H4 (cell line): ENCODE measurements around the gene TPSD1. TPM values are rescaled to one million over a fixed set of nuclear protein-coding genes. Genes with fewer than 3 reads are reported as not detected.
A peak's percentile ranks its signal among the peaks of the same experiment; 100 is the strongest.
"Not testable (repeated sequence)": the region's sequence is repeated elsewhere in the genome, so short reads cannot be mapped to it uniquely, and the experiment has no call there.

Experiments
- DNase-seq: peaks from one replicate; pipeline ENCODE4 v3.0.0-alpha.2; 2015; ENCODE audit warnings: low spot score
- total RNA-seq: library from RNA; depleted of rRNA; stranded (reverse); fragments of >200 nt; shearing (Covaris generic); gene quantifications from 2 replicates; pipeline ENCODE4 v1.2.3, GENCODE V29; 2014

The TPSD1 gene
- total RNA-seq, 1 experiment from 2014 or later = not detected

DNA sequence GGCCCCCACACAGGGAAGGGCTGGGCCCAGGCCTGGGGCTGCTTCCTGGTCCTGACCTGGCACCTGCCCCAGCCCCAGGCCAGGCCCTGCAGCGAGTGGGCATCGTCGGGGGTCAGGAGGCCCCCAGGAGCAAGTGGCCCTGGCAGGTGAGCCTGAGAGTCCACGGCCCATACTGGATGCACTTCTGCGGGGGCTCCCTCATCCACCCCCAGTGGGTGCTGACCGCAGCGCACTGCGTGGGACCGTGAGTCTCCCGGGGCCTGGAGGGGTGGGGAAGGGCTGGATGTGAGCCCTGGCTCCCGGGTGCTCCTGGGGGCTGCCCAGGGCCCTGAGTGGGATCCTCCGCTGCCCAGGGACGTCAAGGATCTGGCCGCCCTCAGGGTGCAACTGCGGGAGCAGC, 14.8 kb upstream of the TPSD1 start:
- not testable (repeated sequence) for DNase-seq

DNA sequence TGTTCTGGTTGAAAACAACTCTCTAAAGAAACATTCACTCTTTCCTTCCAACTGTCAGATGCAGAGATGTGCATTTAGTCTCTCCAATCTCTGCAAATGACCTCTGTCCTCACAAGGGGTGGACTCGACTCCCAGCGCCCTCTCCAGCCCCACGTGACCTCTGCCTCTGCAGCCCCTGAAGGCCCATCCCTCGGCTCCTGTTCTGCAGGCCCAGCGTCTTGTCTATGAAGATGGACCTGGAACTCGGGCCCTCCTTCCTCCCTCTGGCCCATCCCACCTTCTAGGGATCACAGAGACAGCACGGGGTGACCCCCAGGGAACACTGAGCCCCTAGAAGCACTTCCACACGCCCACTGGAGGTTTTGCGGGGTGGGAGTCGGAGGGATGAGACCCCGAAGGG, 12.5 kb upstream of the TPSD1 start:
- not testable (repeated sequence) for DNase-seq

DNA sequence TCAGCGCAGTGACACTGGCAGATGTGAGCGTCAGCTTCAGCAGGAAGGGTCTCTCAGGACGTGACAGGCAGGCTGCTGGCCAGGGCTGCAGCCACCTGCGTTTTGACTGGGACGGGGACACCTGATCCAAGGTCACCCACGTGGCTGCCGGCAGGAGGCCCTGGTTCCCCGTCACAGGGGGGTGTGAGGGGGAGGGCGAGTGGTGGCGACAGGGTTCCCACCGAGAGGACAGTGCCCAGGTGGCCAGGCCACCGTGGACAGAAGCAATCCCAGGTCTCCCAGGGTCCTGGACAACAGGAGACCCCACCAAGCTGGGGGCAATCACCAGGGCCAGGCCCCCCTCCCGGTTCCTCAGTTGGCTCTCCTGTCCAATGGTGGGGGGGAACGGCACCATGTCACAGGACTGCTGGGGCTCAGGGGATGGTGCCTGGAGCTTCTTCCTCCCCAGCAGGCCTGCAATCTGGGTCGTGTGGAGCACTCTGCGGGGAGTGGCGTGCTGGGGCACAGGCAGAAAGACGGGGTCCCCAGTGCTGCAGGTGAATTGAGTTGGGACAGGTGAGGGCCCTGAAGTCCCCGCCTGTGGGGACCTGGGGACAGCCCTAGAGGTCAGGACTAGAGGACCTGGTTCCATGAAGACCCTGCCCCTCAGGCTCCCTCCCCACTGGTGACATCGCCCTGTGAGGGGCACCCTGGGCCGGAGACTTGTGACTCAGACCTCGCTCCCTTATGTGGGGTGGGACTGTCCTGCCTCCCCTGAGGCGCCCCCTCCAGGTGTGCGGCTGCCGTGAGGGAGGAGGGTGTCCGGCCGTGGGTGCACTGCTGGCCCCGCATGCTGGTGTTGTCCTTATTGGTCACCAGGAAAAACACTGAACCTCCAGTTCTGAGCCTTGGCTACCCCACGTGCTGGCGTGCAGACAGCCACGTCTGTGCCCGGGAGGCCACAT, 11.7 kb upstream of the TPSD1 start:
- not testable (repeated sequence) for DNase-seq

DNA sequence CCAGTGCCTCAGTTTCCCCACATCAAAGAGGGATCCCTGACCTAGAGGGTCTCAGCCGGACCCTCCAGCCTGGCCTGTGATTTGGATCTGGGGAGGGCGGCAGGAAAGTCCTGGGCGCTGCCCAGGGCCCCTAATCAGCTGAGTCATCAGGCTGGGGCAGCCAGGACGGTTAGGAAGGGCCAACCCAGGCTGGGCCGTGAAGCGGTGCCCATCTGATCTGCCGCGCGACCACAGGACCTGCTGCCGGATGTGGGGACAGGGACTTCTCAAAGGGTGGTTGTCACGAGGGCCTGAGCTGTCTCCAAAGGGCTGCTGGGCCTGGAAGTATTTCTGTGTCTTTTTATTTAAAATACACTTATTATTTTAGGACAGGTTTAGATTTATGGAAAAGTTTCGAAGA, 11.0 kb upstream of the TPSD1 start:
- DNase-seq = peak; percentile 38

DNA sequence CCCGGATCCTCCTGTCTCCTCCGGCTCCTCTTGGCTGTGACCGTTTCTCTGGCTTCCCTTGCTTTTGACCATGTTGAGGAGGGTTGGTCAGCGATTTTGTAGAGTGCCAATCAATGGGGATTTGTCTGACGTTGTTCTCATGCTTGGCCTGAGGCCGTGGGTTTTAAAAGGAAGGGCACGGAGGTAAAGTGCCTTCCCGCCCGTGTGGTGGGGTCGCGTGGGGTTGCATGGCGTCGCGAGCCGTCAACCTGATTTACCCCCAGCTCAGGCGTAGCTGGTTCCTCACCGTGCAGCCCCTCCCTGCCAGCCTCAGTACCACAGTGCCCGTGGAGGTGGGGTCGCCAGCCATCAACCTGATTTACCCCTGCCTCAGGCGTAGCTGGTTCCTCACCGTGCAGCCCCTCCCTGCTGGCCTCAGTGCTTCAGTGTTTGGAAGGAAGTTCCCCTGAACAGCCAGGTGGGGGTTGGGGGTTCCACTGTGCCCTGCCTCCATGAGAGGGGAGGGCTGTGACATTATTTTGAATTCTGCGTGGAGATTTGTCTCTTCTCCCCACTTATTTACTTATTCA, 10.3 kb upstream of the TPSD1 start:
- no peak for DNase-seq

DNA sequence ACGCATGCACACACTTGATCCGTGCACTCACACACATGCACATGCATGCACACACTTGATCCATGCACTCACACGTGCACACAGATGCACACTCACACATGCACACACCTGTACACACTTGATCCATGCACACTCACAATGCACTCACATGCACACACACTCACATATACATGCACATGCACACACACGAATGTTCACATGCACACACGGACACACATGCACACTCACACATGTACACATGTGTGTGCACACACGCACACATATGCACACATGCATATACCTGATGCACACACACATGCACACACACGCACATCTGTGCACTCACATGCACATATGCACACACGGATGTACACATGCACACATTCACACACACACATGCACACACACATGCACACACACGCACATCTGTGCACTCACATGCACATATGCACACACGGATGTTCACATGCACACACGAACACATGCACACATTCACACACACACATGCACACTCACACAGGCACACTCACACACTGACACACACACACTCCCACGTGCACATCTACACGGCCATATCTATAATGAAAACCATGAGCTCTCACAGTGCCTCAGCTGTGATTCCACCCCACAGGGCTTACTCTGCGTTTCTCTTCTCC, 7.8 kb upstream of the TPSD1 start:
- DNase-seq = not testable (repeated sequence)

DNA sequence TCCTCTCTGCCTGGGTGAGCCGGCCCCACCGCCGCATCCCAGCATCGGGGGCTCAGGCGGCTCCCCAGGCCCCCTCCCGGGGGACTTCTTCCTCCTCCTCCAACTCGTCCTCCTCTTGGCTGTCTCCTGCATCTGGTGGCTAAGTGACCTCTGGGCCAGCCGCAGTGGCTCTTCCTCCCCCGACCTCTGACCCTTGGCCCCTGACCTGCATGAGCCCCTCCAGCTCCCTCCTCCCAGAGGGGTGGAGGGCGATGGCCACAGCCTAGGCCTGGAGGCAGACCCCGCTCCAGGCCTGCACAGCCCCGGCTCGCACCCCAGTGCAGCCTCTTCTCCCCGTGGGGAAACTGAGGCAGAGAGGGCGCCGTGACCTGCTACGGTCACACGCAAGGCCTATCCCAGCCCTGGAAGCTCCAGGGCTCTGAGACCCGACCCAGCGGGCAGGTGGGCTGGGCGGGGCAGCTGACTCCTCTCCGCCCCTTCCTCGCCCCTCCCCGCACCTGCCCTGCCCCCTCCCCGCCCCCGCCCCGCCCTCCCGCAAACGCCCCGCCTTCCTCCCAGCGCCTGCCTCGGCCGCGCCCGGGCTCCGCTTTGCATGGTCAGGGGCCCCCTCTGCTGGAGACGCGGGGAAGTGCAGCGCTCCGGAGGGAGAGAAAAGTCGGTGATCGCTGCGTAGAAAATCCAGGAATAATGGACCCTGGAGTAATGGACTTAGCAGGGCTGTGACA, 6.7 kb upstream of the TPSD1 start:
- DNase-seq = not testable (repeated sequence)

DNA sequence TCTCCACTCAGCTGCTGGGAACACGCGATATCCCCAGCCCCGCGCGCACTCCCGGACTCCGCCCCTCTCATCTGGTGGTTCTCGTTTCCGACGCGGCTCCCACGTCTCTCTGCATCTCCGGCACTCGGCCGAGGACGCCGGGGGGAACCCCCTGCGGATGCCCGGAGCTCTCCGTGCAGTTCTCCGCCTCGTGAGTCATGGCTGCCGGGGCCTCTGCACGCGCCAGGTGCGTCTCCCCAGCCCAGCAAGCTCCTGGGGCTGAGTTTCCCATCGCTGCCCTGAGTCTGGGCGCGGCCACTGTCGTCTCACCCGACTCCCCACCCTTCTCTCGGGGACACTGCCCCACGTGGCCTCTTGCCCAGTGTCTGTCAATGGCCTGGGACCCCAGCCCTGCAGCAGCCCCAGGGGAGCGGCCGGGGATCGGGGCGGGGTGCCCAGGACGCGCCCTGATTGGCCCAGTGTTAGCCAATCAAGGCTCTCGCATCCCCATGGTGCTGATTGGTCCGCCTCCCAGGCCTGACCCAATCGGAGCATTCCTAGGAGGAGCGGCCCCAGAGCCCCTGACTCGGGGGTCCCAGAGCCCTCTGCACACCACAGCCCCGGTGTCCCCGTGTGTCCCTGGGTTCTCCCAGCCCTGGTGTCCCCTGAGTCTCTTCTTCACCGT, 2.0 kb upstream of the TPSD1 start:
- DNase-seq = not testable (repeated sequence)

DNA sequence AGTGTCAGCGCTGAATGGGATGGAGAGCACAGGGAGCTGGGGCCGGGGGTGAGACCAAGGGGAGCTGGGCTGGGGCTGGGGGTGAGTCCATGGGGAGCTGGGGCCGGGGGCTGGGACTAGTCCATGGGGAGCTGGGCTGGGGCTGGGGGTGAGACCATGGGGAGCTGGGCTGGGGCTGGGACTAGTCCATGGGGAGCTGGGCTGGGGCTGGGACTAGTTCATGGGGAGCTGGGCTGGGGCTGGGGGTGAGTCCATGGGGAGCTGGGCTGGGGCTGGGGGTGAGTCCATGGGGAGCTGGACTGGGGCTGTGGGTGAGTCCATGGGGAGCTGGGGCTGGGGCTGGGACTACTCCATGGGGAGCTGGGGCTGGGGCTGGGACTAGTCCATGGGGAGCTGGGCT, 1.0 kb upstream of the TPSD1 start:
- DNase-seq = not testable (repeated sequence)

DNA sequence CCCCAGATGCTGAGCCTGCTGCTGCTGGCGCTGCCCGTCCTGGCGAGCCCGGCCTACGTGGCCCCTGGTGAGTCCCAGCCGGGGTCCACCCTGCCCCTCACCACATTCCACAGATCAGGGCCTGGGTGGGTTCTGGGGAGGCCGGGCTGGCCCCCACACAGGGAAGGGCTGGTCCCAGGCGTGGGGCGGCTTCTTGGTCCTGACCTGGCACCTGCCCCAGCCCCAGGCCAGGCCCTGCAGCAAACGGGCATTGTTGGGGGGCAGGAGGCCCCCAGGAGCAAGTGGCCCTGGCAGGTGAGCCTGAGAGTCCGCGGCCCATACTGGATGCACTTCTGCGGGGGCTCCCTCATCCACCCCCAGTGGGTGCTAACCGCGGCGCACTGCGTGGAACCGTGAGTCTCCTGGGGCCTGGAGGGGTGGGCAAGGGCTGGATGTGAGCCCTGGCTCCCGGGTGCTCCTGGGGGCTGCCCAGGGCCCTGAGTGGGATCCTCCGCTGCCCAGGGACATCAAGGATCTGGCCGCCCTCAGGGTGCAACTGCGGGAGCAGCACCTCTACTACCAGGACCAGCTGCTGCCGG, 516 bp downstream of the TPSD1 start:
- not testable (repeated sequence) for DNase-seq

DNA sequence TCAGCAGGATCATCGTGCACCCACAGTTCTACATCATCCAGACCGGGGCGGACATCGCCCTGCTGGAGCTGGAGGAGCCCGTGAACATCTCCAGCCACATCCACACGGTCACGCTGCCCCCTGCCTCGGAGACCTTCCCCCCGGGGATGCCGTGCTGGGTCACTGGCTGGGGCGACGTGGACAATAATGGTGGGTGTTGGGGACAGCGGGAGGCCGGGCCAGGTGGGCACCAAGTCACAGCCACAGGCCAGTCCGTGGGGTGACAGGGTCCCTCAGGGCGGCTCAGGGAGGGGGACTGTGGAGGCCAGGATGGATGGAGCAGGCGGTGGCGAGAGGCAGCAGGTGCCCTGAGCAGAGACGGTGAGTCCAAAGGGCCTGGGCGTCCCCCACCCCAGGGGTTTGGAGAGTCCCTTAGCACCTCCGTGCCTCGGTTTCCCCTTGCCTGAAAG, 1.0 kb downstream of the TPSD1 start:
- no peak for DNase-seq

DNA sequence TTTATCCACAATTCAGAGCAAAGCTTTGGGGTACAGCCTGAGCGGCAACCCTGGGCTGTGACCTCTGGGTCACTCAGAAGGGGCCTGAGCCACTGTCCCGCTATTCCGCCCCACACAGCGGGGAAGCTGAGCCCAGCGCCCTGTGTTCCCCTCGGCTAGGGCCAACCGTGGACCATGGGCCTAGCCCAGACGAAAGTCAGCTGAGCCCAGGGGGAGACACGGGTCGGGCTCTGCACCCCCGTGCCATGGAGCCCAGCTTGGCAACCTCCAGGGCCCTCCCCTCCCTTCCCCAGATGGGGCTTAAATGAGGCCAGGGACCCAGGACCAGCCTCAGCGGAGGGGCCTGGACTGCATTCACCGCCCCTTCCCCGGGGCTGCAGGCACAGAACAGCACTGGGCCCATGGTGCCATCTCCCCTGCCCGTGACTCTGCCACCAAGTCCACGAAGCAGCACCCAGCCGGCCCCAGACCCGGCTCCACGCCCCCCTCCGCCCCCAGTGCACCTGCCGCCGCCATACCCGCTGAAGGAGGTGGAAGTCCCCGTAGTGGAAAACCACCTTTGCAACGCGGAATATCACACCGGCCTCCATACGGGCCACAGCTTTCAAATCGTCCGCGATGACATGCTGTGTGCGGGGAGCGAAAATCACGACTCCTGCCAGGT, 1.8 kb downstream of the TPSD1 start:
- no peak for DNase-seq

DNA sequence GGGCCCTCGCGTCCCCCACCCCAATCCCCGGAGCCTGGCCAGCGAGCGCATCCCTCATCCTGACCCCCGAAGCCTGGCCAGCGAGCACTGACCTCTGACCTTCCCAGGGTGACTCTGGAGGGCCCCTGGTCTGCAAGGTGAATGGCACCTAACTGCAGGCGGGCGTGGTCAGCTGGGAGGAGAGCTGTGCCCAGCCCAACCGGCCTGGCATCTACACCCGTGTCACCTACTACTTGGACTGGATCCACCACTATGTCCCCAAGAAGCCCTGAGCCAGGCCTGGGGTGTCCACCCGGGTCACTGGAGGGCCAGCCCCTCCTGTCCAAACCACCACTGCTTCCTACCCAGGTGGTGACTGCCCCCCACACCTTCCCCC, 2.3 kb downstream of the TPSD1 start:
- DNase-seq = no peak

DNA sequence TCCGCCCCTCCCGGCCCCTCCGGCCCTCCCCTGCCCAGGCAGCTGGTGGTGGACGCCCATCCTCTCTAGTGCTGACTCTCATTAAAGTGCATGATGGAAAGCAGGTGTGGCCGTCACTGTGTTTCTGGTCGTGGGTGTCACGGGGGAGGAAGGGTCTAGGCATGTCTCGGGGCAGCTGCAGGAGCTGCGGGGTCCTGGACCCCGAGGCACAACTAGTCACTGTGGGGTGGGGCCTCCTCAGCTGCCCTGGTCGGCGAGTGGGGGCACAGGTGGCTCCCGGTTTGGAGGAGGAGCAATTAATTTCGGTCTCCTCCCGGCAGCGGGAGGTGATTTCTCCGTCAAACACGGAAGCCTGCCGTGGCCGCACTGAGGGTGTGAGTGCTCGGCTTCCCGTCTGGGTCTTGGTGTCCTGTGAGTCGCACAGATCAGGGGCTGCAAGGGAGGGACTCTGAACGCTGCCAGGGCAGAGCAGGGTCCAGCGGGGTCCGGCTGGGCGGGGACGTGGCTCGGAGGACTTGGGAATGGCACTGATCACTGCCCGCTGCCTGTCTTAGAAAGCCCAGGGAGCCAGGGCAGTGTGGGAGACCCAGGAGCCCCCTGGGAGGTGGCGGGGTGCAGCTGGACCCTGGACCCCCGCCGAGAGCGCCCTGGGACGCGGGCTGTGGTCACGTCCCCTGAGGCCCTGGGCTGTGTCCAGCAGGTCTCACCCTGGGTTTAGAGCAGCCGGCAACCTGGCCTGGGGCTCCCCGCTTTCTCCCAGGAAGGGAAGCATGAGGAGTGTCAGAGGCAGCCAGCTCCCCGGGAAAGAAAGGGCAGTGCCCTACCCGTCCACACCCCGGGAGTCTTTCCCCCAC, 3.3 kb downstream of the TPSD1 start:
- no peak for DNase-seq

DNA sequence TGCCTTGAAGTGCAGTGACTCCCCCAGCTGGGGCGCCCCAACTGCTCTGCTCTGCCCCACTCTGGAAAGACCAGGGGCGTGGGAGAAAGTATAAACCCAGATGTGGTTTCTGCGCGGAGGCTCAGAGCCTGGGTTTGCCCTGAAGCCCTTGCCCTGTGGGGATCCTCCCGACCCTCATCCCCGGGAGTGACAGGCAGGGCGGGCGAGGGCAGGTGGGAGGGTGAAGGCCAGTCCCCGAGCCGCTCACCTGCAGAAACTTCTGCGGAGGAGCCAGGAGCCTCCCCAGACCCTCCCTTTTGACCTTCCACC, 3.8 kb downstream of the TPSD1 start:
- DNase-seq = no peak

DNA sequence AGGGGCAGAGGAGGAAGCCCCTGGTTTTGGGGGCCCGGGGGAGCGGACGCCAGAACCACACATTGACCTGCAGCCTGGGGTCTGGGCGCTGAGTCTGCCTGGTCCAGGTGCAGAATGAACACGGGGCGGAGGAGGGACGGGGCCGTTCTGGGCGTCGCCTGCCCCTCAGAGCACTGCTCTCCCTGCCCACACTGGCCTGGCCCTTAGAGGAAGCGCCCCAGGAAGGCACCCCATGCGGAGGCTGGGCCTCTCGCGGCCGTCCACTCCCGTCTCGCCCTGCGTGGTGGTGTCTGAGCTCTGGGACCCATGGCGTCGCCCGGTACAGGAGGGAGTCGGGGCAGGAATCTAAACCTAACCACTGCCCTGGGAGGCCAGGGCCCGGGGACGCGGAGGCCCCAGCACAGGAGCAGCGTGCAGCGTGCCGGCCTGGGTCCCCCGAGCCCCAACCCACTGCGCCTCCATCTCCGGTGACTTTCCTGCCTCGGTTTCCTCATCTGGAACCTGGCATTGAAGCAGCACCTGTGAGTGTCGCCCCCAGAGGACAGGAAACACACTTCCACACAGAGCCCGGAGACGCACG, 4.3 kb downstream of the TPSD1 start:
- DNase-seq = no peak

DNA sequence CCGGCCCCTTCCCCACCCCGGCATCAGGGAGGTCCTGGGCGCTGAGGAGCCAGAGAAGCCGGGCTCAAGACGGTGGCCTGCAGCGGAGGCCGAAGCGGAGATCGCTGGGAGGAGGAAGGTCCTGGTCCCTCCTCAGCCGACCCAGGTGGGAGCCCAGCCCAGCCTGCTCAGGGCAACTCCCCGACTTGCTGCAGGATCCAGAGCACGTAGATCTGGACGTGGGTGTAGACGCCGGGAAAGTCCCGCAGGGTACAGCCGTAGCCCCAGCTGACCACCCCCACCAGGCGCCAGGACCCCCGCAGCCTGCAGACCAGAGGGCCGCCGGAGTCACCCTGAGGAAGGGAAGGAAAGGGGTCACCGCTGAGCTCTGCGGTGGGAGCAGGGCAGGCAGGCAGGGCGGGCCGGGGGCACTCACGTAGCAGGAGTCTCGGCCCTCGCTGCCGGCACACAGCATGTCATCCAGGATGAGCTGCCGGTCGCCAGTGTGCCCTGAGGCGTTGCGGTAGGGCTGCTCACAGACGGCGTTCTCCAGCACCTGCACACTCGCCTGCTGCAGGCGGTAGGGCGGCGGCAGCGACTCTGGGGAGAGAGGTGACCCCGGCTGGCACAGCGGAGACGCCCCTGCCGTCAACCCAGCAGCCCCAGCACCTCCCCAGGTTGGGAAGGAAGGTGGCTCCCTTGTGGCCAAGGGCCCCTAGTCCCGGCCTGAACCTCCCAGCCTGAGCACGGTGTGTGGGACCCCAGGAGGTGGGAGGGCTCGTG, 5.4 kb downstream of the TPSD1 start:
- no peak for DNase-seq

DNA sequence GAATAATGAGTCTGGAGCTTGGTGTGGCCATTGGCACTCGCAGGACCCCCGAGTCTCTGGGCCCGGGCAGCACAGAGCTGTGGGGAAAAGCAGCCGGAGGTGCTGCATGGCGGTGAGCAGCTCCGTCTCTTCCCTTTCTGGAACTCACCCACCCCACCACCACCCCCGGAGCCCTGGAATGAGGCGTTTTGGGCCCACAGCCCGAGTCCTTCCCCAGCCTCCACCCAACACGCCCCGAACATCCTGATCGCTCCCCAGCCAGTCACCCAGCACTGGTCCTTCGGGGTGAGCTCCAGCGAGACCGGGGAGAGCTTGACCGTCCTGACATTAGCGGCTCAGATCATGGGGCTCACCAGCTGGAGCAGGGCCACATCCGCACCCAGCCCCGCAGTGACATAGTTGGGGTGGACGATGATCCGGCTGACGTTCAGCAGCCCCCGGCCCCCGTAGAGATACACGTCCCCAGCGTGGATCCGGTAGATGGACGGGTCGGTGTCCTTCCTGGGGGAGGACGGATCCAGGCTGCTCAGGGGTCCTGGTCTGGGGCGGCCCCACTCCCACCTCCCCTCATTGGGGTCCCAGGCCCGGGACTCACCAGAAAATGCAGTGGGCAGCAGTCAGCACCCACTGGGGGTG, 6.5 kb downstream of the TPSD1 start:
- DNase-seq = no peak
